Skeletal muscle satellite cell (primary cell): Measurements from ENCODE around the gene SH3PXD2A.

Experiments
- H3K27me3 ChIP-seq: 2 replicates; pipeline ENCODE4 v1.7.0; 2013; ENCODE audit warnings: low read length; ENCODE audit not compliant: control insufficient read depth, insufficient read depth
- H3K36me3 ChIP-seq: 2 replicates; pipeline ENCODE4 v1.7.0; 2013; ENCODE audit warnings: mild to moderate bottlenecking, control low read depth, low read length; ENCODE audit not compliant: insufficient read depth
- H3K4me1 ChIP-seq: 2 replicates; pipeline ENCODE4 v1.7.0; 2013; ENCODE audit warnings: low read length; ENCODE audit not compliant: control insufficient read depth, insufficient read depth
- H3K4me2 ChIP-seq: 2 replicates; pipeline ENCODE4 v1.7.0; 2013; ENCODE audit warnings: mild to moderate bottlenecking, low read length
- H3K4me3 ChIP-seq: 2 replicates; pipeline ENCODE4 v1.7.0; 2013; ENCODE audit warnings: low read length
- H3K9ac ChIP-seq: 2 replicates; pipeline ENCODE4 v1.7.0; 2013; ENCODE audit warnings: mild to moderate bottlenecking, low read depth, low read length, moderate library complexity
- H3K9me3 ChIP-seq: replicated peaks from 2 replicates; pipeline ENCODE4 v1.7.0; 2013; ENCODE audit warnings: mild to moderate bottlenecking, control low read depth, low read length

The SH3PXD2A gene

GRCh38 chr10:103563231-103564115 lies 291.9 kb downstream of the SH3PXD2A start:
- H3K4me2 ChIP-seq = no peak overlapping the region

GRCh38 chr10:103562383-103562782 lies 293.0 kb downstream of the SH3PXD2A start:
- no peaks in the 10 kb centered on the region for H3K9me3 ChIP-seq
- no peaks in the 10 kb centered on the region for H3K4me1 ChIP-seq
- H3K4me2 ChIP-seq = no peak overlapping the region
- H3K36me3 ChIP-seq = no peaks in the 10 kb centered on the region
- H3K4me3 ChIP-seq = no peak overlapping the region
- H3K9ac ChIP-seq = no peak overlapping the region
- peaks cover 74% of the 10 kb centered on the region for H3K27me3 ChIP-seq

More at GRCh38 chr10:103563231-103564115, 291.9 kb downstream of the SH3PXD2A start:
- peaks cover 72% of the 10 kb centered on the region for H3K27me3 ChIP-seq
- H3K4me1 ChIP-seq = no peaks in the 10 kb centered on the region
- H3K4me3 ChIP-seq = no peak overlapping the region
- H3K9me3 ChIP-seq = no peaks in the 10 kb centered on the region
- no peaks in the 10 kb centered on the region for H3K36me3 ChIP-seq
- H3K9ac ChIP-seq = no peak overlapping the region

- Histone ChIP-seq H3K4me2 (no peak overlapping the region), H3K4me3 (no peak overlapping the region), H3K9me3 (no peaks in the 10 kb centered on the region), H3K36me3 (no peaks in the 10 kb centered on the region), H3K27me3 (peaks cover 80% of the 10 kb centered on the region), H3K4me1 (no peaks in the 10 kb centered on the region), H3K9ac (no peak overlapping the region)
Measured at GRCh38 chr10:103560886-103561285, 294.5 kb downstream of the SH3PXD2A start.

GRCh38 chr10:103559776-103560175 lies 295.6 kb downstream of the SH3PXD2A start:
- Histone ChIP-seq H3K4me1 (peaks cover 5% of the 10 kb centered on the region), H3K4me2 (no peak overlapping the region), H3K9me3 (no peaks in the 10 kb centered on the region), H3K9ac (no peak overlapping the region), H3K36me3 (no peaks in the 10 kb centered on the region), H3K27me3 (peaks cover 79% of the 10 kb centered on the region), H3K4me3 (no peak overlapping the region)

GRCh38 chr10:103558911-103559310 lies 296.5 kb downstream of the SH3PXD2A start:
- peaks cover 6% of the 10 kb centered on the region for H3K4me1 ChIP-seq
- H3K4me2 ChIP-seq = no peak overlapping the region
- H3K36me3 ChIP-seq = no peaks in the 10 kb centered on the region
- H3K9me3 ChIP-seq = no peaks in the 10 kb centered on the region
- no peak overlapping the region for H3K9ac ChIP-seq
- H3K4me3 ChIP-seq = no peak overlapping the region
- H3K27me3 ChIP-seq = peaks cover 75% of the 10 kb centered on the region

- H3K9ac ChIP-seq = no peak overlapping the region
- H3K36me3 ChIP-seq = no peaks in the 10 kb centered on the region
- no peaks in the 10 kb centered on the region for H3K9me3 ChIP-seq
- H3K4me2 ChIP-seq = no peak overlapping the region
- peaks cover 80% of the 10 kb centered on the region for H3K27me3 ChIP-seq
- H3K4me1 ChIP-seq = peaks cover 8% of the 10 kb centered on the region
- H3K4me3 ChIP-seq = no peak overlapping the region
Measured at GRCh38 chr10:103557455-103557854, 297.9 kb downstream of the SH3PXD2A start.

- H3K27me3 ChIP-seq = peaks cover 84% of the 10 kb centered on the region
- H3K36me3 ChIP-seq = no peaks in the 10 kb centered on the region
- no peak overlapping the region for H3K9ac ChIP-seq
- no peak overlapping the region for H3K4me3 ChIP-seq
- peaks cover 8% of the 10 kb centered on the region for H3K4me1 ChIP-seq
- no peak overlapping the region for H3K4me2 ChIP-seq
- no peaks in the 10 kb centered on the region for H3K9me3 ChIP-seq
Measured at GRCh38 chr10:103556383-103557007, 298.9 kb downstream of the SH3PXD2A start.

- H3K9me3 ChIP-seq = no peaks in the 10 kb centered on the region
- H3K4me3 ChIP-seq = peak overlapping the region; percentile 47
- H3K36me3 ChIP-seq = no peaks in the 10 kb centered on the region
- peaks cover 84% of the 10 kb centered on the region for H3K27me3 ChIP-seq
- H3K4me1 ChIP-seq = peaks cover 8% of the 10 kb centered on the region
- H3K4me2 ChIP-seq = peak overlapping the region; percentile 73
- no peak overlapping the region for H3K9ac ChIP-seq
Measured at GRCh38 chr10:103555712-103556111, 299.7 kb downstream of the SH3PXD2A start.

- Histone ChIP-seq H3K9ac (no peak overlapping the region), H3K27me3 (peaks cover 84% of the 10 kb centered on the region), H3K4me1 (peaks cover 8% of the 10 kb centered on the region), H3K36me3 (no peaks in the 10 kb centered on the region), H3K9me3 (no peaks in the 10 kb centered on the region), H3K4me3 (peak overlapping the region; percentile 47), H3K4me2 (peak overlapping the region; percentile 73)
Measured at GRCh38 chr10:103555325-103555649, 300.1 kb downstream of the SH3PXD2A start.

GRCh38 chr10:103554488-103555324 lies 300.7 kb downstream of the SH3PXD2A start:
- H3K9ac ChIP-seq = no peak overlapping the region
- H3K9me3 ChIP-seq = no peaks in the 10 kb centered on the region
- peak overlapping the region; percentile 47 for H3K4me3 ChIP-seq
- H3K4me2 ChIP-seq = peak overlapping the region; percentile 73
- H3K4me1 ChIP-seq = peaks cover 8% of the 10 kb centered on the region
- H3K27me3 ChIP-seq = peaks cover 84% of the 10 kb centered on the region
- no peaks in the 10 kb centered on the region for H3K36me3 ChIP-seq

GRCh38 chr10:103553743-103554487 lies 301.5 kb downstream of the SH3PXD2A start:
- Histone ChIP-seq H3K9ac (no peak overlapping the region), H3K36me3 (no peaks in the 10 kb centered on the region), H3K27me3 (peaks cover 86% of the 10 kb centered on the region), H3K4me3 (no peak overlapping the region), H3K4me2 (no peak overlapping the region), H3K9me3 (no peaks in the 10 kb centered on the region), H3K4me1 (peaks cover 8% of the 10 kb centered on the region)
